Hepatocyte (in vitro differentiated cells): ENCODE data around the gene HHLA2.

Experiments
- CTCF ChIP-seq: fragments of 200-600 bp; sonication (generic); IDR thresholded peaks from 2 replicates; pipeline ENCODE4 v1.5.1; 2016; ENCODE audit warnings: antibody characterized with exemption, mild to moderate bottlenecking; ENCODE audit not compliant: poor library complexity
- EZH2 ChIP-seq: fragments of 200-600 bp; sonication (generic); IDR thresholded peaks from 2 replicates; pipeline ENCODE4 v1.6.1; 2016; ENCODE audit warnings: antibody characterized with exemption, mild to moderate bottlenecking, borderline replicate concordance
- EZH2phosphoT487 ChIP-seq: fragments of 200-600 bp; sonication (generic); IDR thresholded peaks from one replicate; pipeline ENCODE4 v1.6.1; 2018; ENCODE audit warnings: antibody characterized with exemption, mild to moderate bottlenecking, low read depth, moderate library complexity; ENCODE audit not compliant: unreplicated experiment, severe bottlenecking

- TF ChIP-seq EZH2phosphoT487 (no peak), EZH2 (no peak), CTCF (no peak)
Measured at GRCh38 chr3:108346301-108347227, 50.2 kb downstream of the HHLA2 start.
